ENCODE results near the gene INPPL1.
"Not testable (repeated sequence)": the region's sequence is repeated elsewhere in the genome, so short reads cannot be mapped to it uniquely, and the experiment has no call there.

INPPL1 gene

GRCh38 chr11:72224564-72225410, at the start of gene INPPL1:
Gene INPPL1, plus strand, starts transcription at chr11:72224767. Its CDS starts 218 bp downstream, at chr11:72224985.
- TF ChIP-seq CTCF (IDR thresholded peaks at IDR 0.05; ENCODE audit: insufficient read depth, low read length, missing control alignments) = no peak
- peak within 1 kb of the TSS; percentile 91 for H3K4me3 ChIP-seq (ENCODE audit: low read depth, low read length)
- no peak for DNase-seq (ENCODE audit: low read depth, low spot score)
- POLR2A ChIA-PET = interaction anchor here (0.6 to 1.7 kb wide), 4 partner anchors 15 to 36 kb away, joined by 3 to 6 read pairs (median 4); no protein-coding TSS in a partner anchor
- CTCF ChIA-PET = interaction anchor here (0.8 to 8.0 kb wide), 6 partner anchors 12 to 248 kb away, joined by 3 to 76 read pairs (median 12); no protein-coding TSS in a partner anchor

- CTCF ChIA-PET = interaction anchor here (10.0 kb wide), 1 partner anchor 148 kb away, joined by 231 read pairs; no protein-coding TSS in a partner anchor
- POLR2A ChIA-PET = no interaction called here
- no peak for DNase-seq (ENCODE audit: low read depth, low spot score)
- no peak for TF ChIP-seq CTCF (IDR thresholded peaks at IDR 0.05; ENCODE audit: insufficient read depth, low read length, missing control alignments)
- no peak overlapping the region for H3K4me3 ChIP-seq (ENCODE audit: low read depth, low read length)
These were observed 46.9 kb upstream of the INPPL1 start for GRCh38 chr11:72177656-72178055.

GRCh38 chr11:72179049-72179803, 45.3 kb upstream of the INPPL1 start:
- DNase-seq (ENCODE audit: low read depth, low spot score) = no peak
- TF ChIP-seq CTCF (IDR thresholded peaks at IDR 0.05; ENCODE audit: insufficient read depth, low read length, missing control alignments) = no peak
- H3K4me3 ChIP-seq (ENCODE audit: low read depth, low read length) = no peak overlapping the region
- ChIA-PET POLR2A (no interaction called here), CTCF (interaction anchor here (0.8 to 10.0 kb wide), 7 partner anchors 10 to 202 kb away, joined by 3 to 231 read pairs (median 6); no protein-coding TSS in a partner anchor)

GRCh38 chr11:72179804-72180396, 44.7 kb upstream of the INPPL1 start:
- no peak for TF ChIP-seq CTCF (IDR thresholded peaks at IDR 0.05; ENCODE audit: insufficient read depth, low read length, missing control alignments)
- CTCF ChIA-PET = interaction anchor here (0.8 to 10.0 kb wide), 7 partner anchors 12 to 203 kb away, joined by 3 to 231 read pairs (median 6); no protein-coding TSS in a partner anchor
- H3K4me3 ChIP-seq (ENCODE audit: low read depth, low read length) = no peak overlapping the region
- POLR2A ChIA-PET = no interaction called here
- no peak for DNase-seq (ENCODE audit: low read depth, low spot score)

GRCh38 chr11:72180892-72181552, 43.5 kb upstream of the INPPL1 start:
- CTCF ChIA-PET = interaction anchor here (0.8 to 10.0 kb wide), 6 partner anchors 13 to 167 kb away, joined by 3 to 231 read pairs (median 5); no protein-coding TSS in a partner anchor
- POLR2A ChIA-PET = not testable (repeated sequence)

GRCh38 chr11:72181553-72181958, 43.0 kb upstream of the INPPL1 start:
- POLR2A ChIA-PET; DNase-seq (ENCODE audit: low read depth, low spot score); H3K4me3 ChIP-seq (ENCODE audit: low read depth, low read length): not testable (repeated sequence)
- TF ChIP-seq CTCF (IDR thresholded peaks at IDR 0.05; ENCODE audit: insufficient read depth, low read length, missing control alignments) = peak; percentile 38
- CTCF ChIA-PET = interaction anchor here (0.5 to 10.0 kb wide), 12 partner anchors 9 to 249 kb away, joined by 3 to 231 read pairs (median 13); no protein-coding TSS in a partner anchor

More at GRCh38 chr11:72180892-72181552, 43.5 kb upstream of the INPPL1 start:
- DNase-seq (ENCODE audit: low read depth, low spot score); H3K4me3 ChIP-seq (ENCODE audit: low read depth, low read length): not testable (repeated sequence)
